Measurements from ENCODE around the gene THADA.

THADA gene

GRCh38 chr2:43324259-43325106 lies 271.4 kb downstream of the THADA start:
- H3K9me3 ChIP-seq (ENCODE audit: insufficient read depth, low read length), result no peaks in the 10 kb centered on the region
- H3K9me2 ChIP-seq (replicated peaks; ENCODE audit: insufficient read depth, low read length), result no peaks in the 10 kb centered on the region
- H4K20me1 ChIP-seq (ENCODE audit: low read depth, low read length), result no peaks in the 10 kb centered on the region
- no peaks in the 10 kb centered on the region for H3K27me3 ChIP-seq (ENCODE audit: low read length)
- no peak overlapping the region for H3K9ac ChIP-seq (ENCODE audit: low read length)
- H3K36me3 ChIP-seq (ENCODE audit: low read length), result no peaks in the 10 kb centered on the region
- H3F3A ChIP-seq (ENCODE audit: insufficient read depth), result no peaks in the 10 kb centered on the region
- no peak for TF ChIP-seq EZH2phosphoT487 (conservative IDR thresholded peaks at IDR 0.05; ENCODE audit: low read length)
- no peak for TF ChIP-seq CTCF (IDR thresholded peaks at IDR 0.05; ENCODE audit: insufficient read depth, low read length, poor library complexity, severe bottlenecking)
- H3K4me2 ChIP-seq (ENCODE audit: low read depth, low read length, poor library complexity, severe bottlenecking), result no peak overlapping the region
- H3K27ac ChIP-seq (ENCODE audit: low read depth, low read length), result no peak overlapping the region
- H3K4me3 ChIP-seq (ENCODE audit: insufficient read depth, low read length, poor library complexity, severe bottlenecking), result no peak overlapping the region
- no peaks in the 10 kb centered on the region for H3K79me2 ChIP-seq (ENCODE audit: insufficient read depth, low read length)
- H2AFZ ChIP-seq (ENCODE audit: low read depth, low read length, severe bottlenecking), result no peak overlapping the region

GRCh38 chr2:43323857-43324256 lies 272.0 kb downstream of the THADA start:
- no peak overlapping the region for H2AFZ ChIP-seq (ENCODE audit: low read depth, low read length, severe bottlenecking)
- TF ChIP-seq EZH2phosphoT487 (conservative IDR thresholded peaks at IDR 0.05; ENCODE audit: low read length), result no peak
- no peak overlapping the region for H3K27ac ChIP-seq (ENCODE audit: low read depth, low read length)
- no peaks in the 10 kb centered on the region for H3K27me3 ChIP-seq (ENCODE audit: low read length)
- no peak overlapping the region for H3K4me2 ChIP-seq (ENCODE audit: low read depth, low read length, poor library complexity, severe bottlenecking)
- no peaks in the 10 kb centered on the region for H3F3A ChIP-seq (ENCODE audit: insufficient read depth)
- H3K79me2 ChIP-seq (ENCODE audit: insufficient read depth, low read length), result no peaks in the 10 kb centered on the region
- no peaks in the 10 kb centered on the region for H4K20me1 ChIP-seq (ENCODE audit: low read depth, low read length)
- no peak overlapping the region for H3K9ac ChIP-seq (ENCODE audit: low read length)
- H3K9me2 ChIP-seq (replicated peaks; ENCODE audit: insufficient read depth, low read length), result no peaks in the 10 kb centered on the region
- no peaks in the 10 kb centered on the region for H3K36me3 ChIP-seq (ENCODE audit: low read length)
- H3K4me3 ChIP-seq (ENCODE audit: insufficient read depth, low read length, poor library complexity, severe bottlenecking), result no peak overlapping the region
- no peaks in the 10 kb centered on the region for H3K9me3 ChIP-seq (ENCODE audit: insufficient read depth, low read length)

GRCh38 chr2:43321446-43321845 lies 274.4 kb downstream of the THADA start:
- Histone ChIP-seq H3K27me3 (ENCODE audit: low read length) (no peaks in the 10 kb centered on the region), H3F3A (ENCODE audit: insufficient read depth) (no peaks in the 10 kb centered on the region), H3K4me3 (ENCODE audit: insufficient read depth, low read length, poor library complexity, severe bottlenecking) (no peak overlapping the region), H3K4me2 (ENCODE audit: low read depth, low read length, poor library complexity, severe bottlenecking) (no peak overlapping the region), H3K27ac (ENCODE audit: low read depth, low read length) (no peak overlapping the region), H3K9ac (ENCODE audit: low read length) (no peak overlapping the region), H3K9me3 (ENCODE audit: insufficient read depth, low read length) (no peaks in the 10 kb centered on the region), H2AFZ (ENCODE audit: low read depth, low read length, severe bottlenecking) (no peak overlapping the region), H3K79me2 (ENCODE audit: insufficient read depth, low read length) (no peaks in the 10 kb centered on the region), H3K9me2 (replicated peaks; ENCODE audit: insufficient read depth, low read length) (no peaks in the 10 kb centered on the region), H3K36me3 (ENCODE audit: low read length) (no peaks in the 10 kb centered on the region), H4K20me1 (ENCODE audit: low read depth, low read length) (no peaks in the 10 kb centered on the region)
- TF ChIP-seq CTCF (IDR thresholded peaks at IDR 0.05; ENCODE audit: insufficient read depth, low read length, poor library complexity, severe bottlenecking), result no peak
- no peak for TF ChIP-seq EZH2phosphoT487 (conservative IDR thresholded peaks at IDR 0.05; ENCODE audit: low read length)

- no peaks in the 10 kb centered on the region for H4K20me1 ChIP-seq (ENCODE audit: low read depth, low read length)
- no peak overlapping the region for H2AFZ ChIP-seq (ENCODE audit: low read depth, low read length, severe bottlenecking)
- H3K9ac ChIP-seq (ENCODE audit: low read length), result no peak overlapping the region
- no peaks in the 10 kb centered on the region for H3K27me3 ChIP-seq (ENCODE audit: low read length)
- no peak overlapping the region for H3K4me3 ChIP-seq (ENCODE audit: insufficient read depth, low read length, poor library complexity, severe bottlenecking)
- H3K79me2 ChIP-seq (ENCODE audit: insufficient read depth, low read length), result no peaks in the 10 kb centered on the region
- H3K27ac ChIP-seq (ENCODE audit: low read depth, low read length), result no peak overlapping the region
- TF ChIP-seq CTCF (IDR thresholded peaks at IDR 0.05; ENCODE audit: insufficient read depth, low read length, poor library complexity, severe bottlenecking) (no peak), EZH2phosphoT487 (conservative IDR thresholded peaks at IDR 0.05; ENCODE audit: low read length) (no peak)
- H3K36me3 ChIP-seq (ENCODE audit: low read length), result no peaks in the 10 kb centered on the region
- H3K9me3 ChIP-seq (ENCODE audit: insufficient read depth, low read length), result no peaks in the 10 kb centered on the region
- H3K9me2 ChIP-seq (replicated peaks; ENCODE audit: insufficient read depth, low read length), result no peaks in the 10 kb centered on the region
- H3K4me2 ChIP-seq (ENCODE audit: low read depth, low read length, poor library complexity, severe bottlenecking), result no peak overlapping the region
- H3F3A ChIP-seq (ENCODE audit: insufficient read depth), result no peaks in the 10 kb centered on the region
These were observed 276.3 kb downstream of the THADA start for GRCh38 chr2:43319541-43319940.
